CD4-positive, CD25-positive, alpha-beta regulatory T cell (primary cell): Measurements from ENCODE around the gene PLCH1. TPM values are rescaled to one million over a fixed set of nuclear protein-coding genes. Genes with fewer than 3 reads are reported as not detected.

Experiments
- ATAC-seq, 2 donors: fragments of 150-1000 bp; cut with Tn5 transposase; one replicate each; pipeline ENCODE4 v1.10.0; 2021; ENCODE audit warnings: low read depth in 2 of 2, moderate number of reproducible peaks in 2 of 2, moderate library complexity in 1 of 2
- DNase-seq, 3 donors: peaks; one replicate each; pipeline versions ENCODE4 v3.0.0 to v3.0.0-alpha.2; 2012 to 2022; ENCODE audit warnings: mixed read lengths in 1 of 3
- H3K27ac ChIP-seq: one replicate; pipeline ENCODE4 v1.7.0; 2013; ENCODE audit warnings: mild to moderate bottlenecking, low read length; ENCODE audit not compliant: insufficient read depth, poor library complexity, severe bottlenecking
- H3K27me3 ChIP-seq: one replicate; pipeline ENCODE4 v1.7.0; 2013; ENCODE audit warnings: low read length; ENCODE audit not compliant: control insufficient read depth, insufficient read depth
- H3K36me3 ChIP-seq: one replicate; pipeline ENCODE4 v1.7.0; 2013; ENCODE audit warnings: mild to moderate bottlenecking, low read length, moderate library complexity; ENCODE audit not compliant: control insufficient read depth, insufficient read depth
- H3K4me1 ChIP-seq: 2 replicates; pipeline ENCODE4 v1.7.0; 2013; ENCODE audit warnings: mild to moderate bottlenecking, low read length; ENCODE audit not compliant: insufficient read depth, control insufficient read depth, poor library complexity, severe bottlenecking
- H3K4me3 ChIP-seq: one replicate; pipeline ENCODE4 v1.7.0; 2013; ENCODE audit warnings: low read depth, mild to moderate bottlenecking, low read length, moderate library complexity
- H3K9me3 ChIP-seq, 2 experiments: 1 replicate in 1 of 2; 2 replicates in 1 of 2; pipeline ENCODE4 v1.7.0; 2013; ENCODE audit warnings: low read length in 2 of 2, mild to moderate bottlenecking in 1 of 2, moderate library complexity in 1 of 2; ENCODE audit not compliant: control insufficient read depth in 2 of 2
- H3K27ac Mint-ChIP-seq, 3 donors: one replicate each; pipeline ENCODE4 v1.8.0; 2020 to 2022; ENCODE audit warnings: mild to moderate bottlenecking in 3 of 3, mixed read lengths in 3 of 3, moderate library complexity in 2 of 3
- H3K27me3 Mint-ChIP-seq: one replicate; pipeline ENCODE4 v1.8.0; 2022; ENCODE audit warnings: mild to moderate bottlenecking, mixed read lengths
- H3K36me3 Mint-ChIP-seq: one replicate; pipeline ENCODE4 v1.8.0; 2020; ENCODE audit warnings: mixed read lengths
- H3K4me1 Mint-ChIP-seq, 4 donors: one replicate each; pipeline ENCODE4 v1.8.0; 2020 to 2022; ENCODE audit warnings: mixed read lengths in 4 of 4, mild to moderate bottlenecking in 1 of 4
- H3K4me3 Mint-ChIP-seq, 4 donors: one replicate each; pipeline ENCODE4 v1.8.0; 2020 to 2022; ENCODE audit warnings: mild to moderate bottlenecking in 4 of 4, mixed read lengths in 4 of 4, moderate library complexity in 3 of 4
- H3K9me3 Mint-ChIP-seq, 7 donors: one replicate each; pipeline ENCODE4 v1.8.0; 2020 to 2022; ENCODE audit warnings: mixed read lengths in 7 of 7, mild to moderate bottlenecking in 3 of 7, moderate library complexity in 2 of 7
- polyA plus RNA-seq, 4 donors: library from polyadenylated mRNA; unstranded; fragments of 300-500 nt; fragmentation: Illumina TruSeq; gene quantifications; one replicate each; pipeline ENCODE4 v1.2.3, GENCODE V29; 2021
- total RNA-seq: library from RNA; stranded (reverse); gene quantifications from one replicate; pipeline ENCODE4 v1.2.3, GENCODE V29; 2022

PLCH1 gene
- total and polyA plus RNA-seq, 5 donors from 2014 or later, result 0.05 to 0.12 TPM; not detected in 3

DNA sequence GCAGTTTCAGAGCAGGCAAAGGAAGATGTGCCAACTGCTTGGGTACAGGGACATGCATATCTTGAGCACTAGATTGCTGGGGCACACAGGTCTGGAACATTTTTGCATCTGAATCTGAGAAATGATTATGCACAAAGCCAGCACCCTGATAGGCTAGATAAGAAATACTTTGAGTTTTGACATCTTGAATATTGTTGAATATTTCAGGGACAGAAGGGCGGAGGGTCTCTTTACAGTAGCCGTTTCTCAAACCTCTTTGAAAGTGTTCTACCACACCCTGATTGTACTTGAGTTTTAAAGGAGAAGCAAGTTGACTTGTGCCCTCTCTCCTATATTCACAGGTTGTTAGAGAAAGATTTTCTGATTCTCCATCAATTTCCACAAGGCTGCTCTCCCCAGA lies 263.3 kb downstream of the PLCH1 start:
- Histone ChIP-seq H3K27me3 (no peaks in the 10 kb centered on the region), H3K4me1 (no peaks in the 10 kb centered on the region), H3K4me3 (no peak overlapping the region), H3K27ac (no peak overlapping the region), H3K9me3 (no peaks in the 10 kb centered on the region), H3K36me3 (no peaks in the 10 kb centered on the region)
- H3K9me3 Mint-ChIP-seq, result peaks cover 0 to 13% (median 0%) of the 10 kb centered on the region in 7 donors
- no peak for ATAC-seq
- no peak for DNase-seq
- no peaks in the 10 kb centered on the region for H3K36me3 Mint-ChIP-seq
- H3K4me1 Mint-ChIP-seq, result no peaks in the 10 kb centered on the region
- no peak overlapping the region for H3K27ac Mint-ChIP-seq
- no peaks in the 10 kb centered on the region for H3K27me3 Mint-ChIP-seq
- H3K4me3 Mint-ChIP-seq, result no peak overlapping the region

GRCh38 chr3:155481089-155481488 lies 263.8 kb downstream of the PLCH1 start:
- no peaks in the 10 kb centered on the region for H3K9me3 ChIP-seq
- no peaks in the 10 kb centered on the region for H3K36me3 ChIP-seq
- H3K9me3 Mint-ChIP-seq, result peaks cover 0 to 13% (median 0%) of the 10 kb centered on the region in 7 donors
- H3K4me3 ChIP-seq, result no peak overlapping the region
- no peaks in the 10 kb centered on the region for H3K4me1 ChIP-seq
- H3K27me3 Mint-ChIP-seq, result no peaks in the 10 kb centered on the region
- no peaks in the 10 kb centered on the region for H3K36me3 Mint-ChIP-seq
- no peak overlapping the region for H3K27ac ChIP-seq
- no peak overlapping the region for H3K4me3 Mint-ChIP-seq
- H3K4me1 Mint-ChIP-seq, result no peaks in the 10 kb centered on the region
- H3K27me3 ChIP-seq, result no peaks in the 10 kb centered on the region
- no peak overlapping the region for H3K27ac Mint-ChIP-seq
- DNase-seq, result no peak
- ATAC-seq, result no peak

DNA sequence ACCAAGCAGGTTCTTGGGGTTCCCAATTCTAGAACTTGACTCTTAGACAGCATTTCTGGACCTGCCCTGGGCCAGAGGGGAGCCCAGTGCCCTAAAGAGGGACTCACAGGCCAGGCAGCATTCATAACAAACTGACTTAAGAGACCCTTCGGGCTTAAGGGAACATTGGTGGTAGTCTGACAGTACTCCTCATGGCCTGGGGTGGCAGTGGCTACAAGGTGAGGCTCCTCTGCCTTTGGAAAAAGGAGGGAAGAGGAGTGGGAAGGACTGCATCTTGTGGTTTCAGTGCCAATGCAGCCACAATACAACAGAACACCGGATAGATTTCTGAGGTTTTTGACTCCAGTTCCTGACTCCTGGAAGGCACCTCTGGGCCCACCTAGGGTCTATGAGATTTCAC lies 279.2 kb downstream of the PLCH1 start:
- Mint-ChIP-seq H3K4me1 (no peaks in the 10 kb centered on the region), H3K27ac (no peak overlapping the region), H3K4me3 (no peak overlapping the region), H3K9me3 (peaks cover 2 to 23% (median 18%) of the 10 kb centered on the region in 7 donors), H3K36me3 (no peaks in the 10 kb centered on the region), H3K27me3 (no peaks in the 10 kb centered on the region)
- no peak for DNase-seq
- no peaks in the 10 kb centered on the region for H3K27me3 ChIP-seq
- H3K4me3 ChIP-seq, result no peak overlapping the region
- ATAC-seq, result no peak
- H3K9me3 ChIP-seq, result peaks cover 0 to 2% of the 10 kb centered on the region in 2 experiments
- H3K36me3 ChIP-seq, result no peaks in the 10 kb centered on the region
- no peak overlapping the region for H3K27ac ChIP-seq
- H3K4me1 ChIP-seq, result no peaks in the 10 kb centered on the region

- no peaks in the 10 kb centered on the region for H3K9me3 ChIP-seq
- no peak overlapping the region for H3K4me3 ChIP-seq
- Mint-ChIP-seq H3K36me3 (no peaks in the 10 kb centered on the region), H3K4me3 (no peak overlapping the region), H3K4me1 (no peaks in the 10 kb centered on the region), H3K9me3 (peaks cover 0 to 15% (median 8%) of the 10 kb centered on the region in 7 donors), H3K27ac (no peak overlapping the region), H3K27me3 (no peaks in the 10 kb centered on the region)
- H3K27me3 ChIP-seq, result no peaks in the 10 kb centered on the region
- no peak for DNase-seq
- H3K27ac ChIP-seq, result no peak overlapping the region
- no peaks in the 10 kb centered on the region for H3K4me1 ChIP-seq
- ATAC-seq, result no peak
- no peaks in the 10 kb centered on the region for H3K36me3 ChIP-seq
These were observed 282.2 kb downstream of the PLCH1 start for GRCh38 chr3:155462672-155463071.

- peaks cover 0 to 7% (median 1%) of the 10 kb centered on the region in 7 donors for H3K9me3 Mint-ChIP-seq
These were observed 287.3 kb downstream of the PLCH1 start for GRCh38 chr3:155457591-155457990.

GRCh38 chr3:155455765-155456164 lies 289.1 kb downstream of the PLCH1 start:
- no peaks in the 10 kb centered on the region for H3K36me3 ChIP-seq

More at GRCh38 chr3:155457591-155457990, 287.3 kb downstream of the PLCH1 start:
- Histone ChIP-seq H3K9me3 (no peaks in the 10 kb centered on the region), H3K36me3 (no peaks in the 10 kb centered on the region), H3K27me3 (no peaks in the 10 kb centered on the region), H3K27ac (no peak overlapping the region), H3K4me3 (no peak overlapping the region), H3K4me1 (no peaks in the 10 kb centered on the region)
- Mint-ChIP-seq H3K27ac (no peak overlapping the region), H3K36me3 (no peaks in the 10 kb centered on the region), H3K4me1 (no peaks in the 10 kb centered on the region), H3K4me3 (no peak overlapping the region), H3K27me3 (no peaks in the 10 kb centered on the region)
- DNase-seq (no peak), ATAC-seq (no peak)

GRCh38 chr3:155453512-155453911 lies 291.4 kb downstream of the PLCH1 start:
- no peak for ATAC-seq
- no peaks in the 10 kb centered on the region for H3K27me3 ChIP-seq
- H3K27ac Mint-ChIP-seq, result no peak overlapping the region
- H3K4me1 ChIP-seq, result no peaks in the 10 kb centered on the region
- H3K9me3 Mint-ChIP-seq, result peaks cover 0 to 6% (median 0%) of the 10 kb centered on the region in 7 donors
- H3K4me1 Mint-ChIP-seq, result no peaks in the 10 kb centered on the region
- H3K36me3 ChIP-seq, result no peaks in the 10 kb centered on the region
- no peak overlapping the region for H3K27ac ChIP-seq
- H3K4me3 Mint-ChIP-seq, result no peak overlapping the region
- H3K27me3 Mint-ChIP-seq, result no peaks in the 10 kb centered on the region
- H3K9me3 ChIP-seq, result no peaks in the 10 kb centered on the region
- H3K4me3 ChIP-seq, result no peak overlapping the region
- H3K36me3 Mint-ChIP-seq, result no peaks in the 10 kb centered on the region
- DNase-seq, result no peak

More at GRCh38 chr3:155455765-155456164, 289.1 kb downstream of the PLCH1 start:
- Histone ChIP-seq H3K4me1 (no peaks in the 10 kb centered on the region), H3K4me3 (no peak overlapping the region), H3K27ac (no peak overlapping the region), H3K9me3 (no peaks in the 10 kb centered on the region), H3K27me3 (no peaks in the 10 kb centered on the region)
- Mint-ChIP-seq H3K36me3 (no peaks in the 10 kb centered on the region), H3K27me3 (no peaks in the 10 kb centered on the region), H3K4me3 (no peak overlapping the region), H3K4me1 (no peaks in the 10 kb centered on the region), H3K9me3 (peaks cover 0 to 3% (median 2%) of the 10 kb centered on the region in 7 donors), H3K27ac (no peak overlapping the region)
- ATAC-seq, result no peak
- no peak for DNase-seq

- no peak overlapping the region for H3K27ac Mint-ChIP-seq
These were observed 295.1 kb downstream of the PLCH1 start for GRCh38 chr3:155449613-155450267.

More at GRCh38 chr3:155449613-155450267, 295.1 kb downstream of the PLCH1 start:
- no peak for ATAC-seq
- Histone ChIP-seq H3K4me1 (no peaks in the 10 kb centered on the region), H3K27ac (no peak overlapping the region), H3K36me3 (no peaks in the 10 kb centered on the region), H3K9me3 (no peaks in the 10 kb centered on the region), H3K27me3 (no peaks in the 10 kb centered on the region), H3K4me3 (no peak overlapping the region)
- H3K4me1 Mint-ChIP-seq, result no peaks in the 10 kb centered on the region
- H3K4me3 Mint-ChIP-seq, result no peak overlapping the region
- H3K27me3 Mint-ChIP-seq, result no peaks in the 10 kb centered on the region
- H3K9me3 Mint-ChIP-seq, result peaks cover 0 to 6% (median 0%) of the 10 kb centered on the region in 7 donors
- DNase-seq, result no peak
- H3K36me3 Mint-ChIP-seq, result no peaks in the 10 kb centered on the region
